Skin of body (tissue), 2 donors: ENCODE measurements around the gene DPEP2NB. TPM values are rescaled to one million over a fixed set of nuclear protein-coding genes. Genes with fewer than 3 reads are reported as not detected.

Experiments used
- small RNA-seq: library from RNA; depleted of rRNA; stranded (forward); fragments of <200 nt; gene quantifications from one replicate; pipeline ENCODE3, GENCODE V24; 2014; ENCODE audit warnings: low replicate concordance
- total RNA-seq: library from RNA; depleted of rRNA; stranded (reverse); fragments of >200 nt; gene quantifications from one replicate; pipeline ENCODE4 v1.2.3, GENCODE V29; 2014

Gene DPEP2NB
- total RNA-seq, 1 donor from 2014 or later: not detected

Small RNAs within 50 kb of the gene (small RNA-seq; reads per million reads assigned to genes)
- not detected for gene RNU6-359P

Other genes with a start within 250 kb of the DPEP2NB start
- gene RANBP10, start 209.4 kb downstream of the DPEP2NB start, total RNA-seq: 8.7 TPM
- gene TSNAXIP1, start 209.0 kb downstream of the DPEP2NB start, total RNA-seq: 0.59 TPM
- gene THAP11, start 173.6 kb downstream of the DPEP2NB start, total RNA-seq: 21.7 TPM
- 56.5 TPM for gene NUTF2, start 169.0 kb downstream of the DPEP2NB start, total RNA-seq
- 49.6 TPM for gene CENPT, start 168.2 kb downstream of the DPEP2NB start, total RNA-seq
- 36.7 TPM for gene EDC4, start 142.9 kb downstream of the DPEP2NB start, total RNA-seq
- gene NRN1L, start 131.0 kb downstream of the DPEP2NB start, total RNA-seq: not detected
- 8.3 TPM for gene PSKH1, start 122.7 kb downstream of the DPEP2NB start, total RNA-seq
- 0.49 TPM for gene CTRL, start 84.0 kb downstream of the DPEP2NB start, total RNA-seq
- gene PSMB10, start 79.1 kb downstream of the DPEP2NB start, total RNA-seq: 16.4 TPM
- gene LCAT, start 71.8 kb downstream of the DPEP2NB start, total RNA-seq: 7.6 TPM
- 38.1 TPM for gene SLC12A4, start 47.3 kb downstream of the DPEP2NB start, total RNA-seq
- gene DPEP3, start 35.4 kb downstream of the DPEP2NB start, total RNA-seq: not detected
- gene DPEP2, start 16.4 kb downstream of the DPEP2NB start, total RNA-seq: 1.8 TPM
- 6.1 TPM for gene DDX28, start 7.3 kb upstream of the DPEP2NB start, total RNA-seq
- gene DUS2, start 7.4 kb upstream of the DPEP2NB start, total RNA-seq: 11.0 TPM
- 21.5 TPM for gene NFATC3, start 69.5 kb upstream of the DPEP2NB start, total RNA-seq
- gene ESRP2, start 220.2 kb upstream of the DPEP2NB start, total RNA-seq: 22.9 TPM
- 15.4 TPM for gene PLA2G15, start 229.5 kb upstream of the DPEP2NB start, total RNA-seq
- 18.1 TPM for gene SLC7A6, start 248.6 kb upstream of the DPEP2NB start, total RNA-seq